ENCODE data around the gene CIITA. TPM values are rescaled to one million over a fixed set of nuclear protein-coding genes. Genes with fewer than 3 reads are reported as not detected.
"Not testable (repeated sequence)": the region's sequence is repeated elsewhere in the genome, so short reads cannot be mapped to it uniquely, and the experiment has no call there.

Gene CIITA
- total RNA-seq, 1 donor from 2014 or later, result 401 TPM

DNA sequence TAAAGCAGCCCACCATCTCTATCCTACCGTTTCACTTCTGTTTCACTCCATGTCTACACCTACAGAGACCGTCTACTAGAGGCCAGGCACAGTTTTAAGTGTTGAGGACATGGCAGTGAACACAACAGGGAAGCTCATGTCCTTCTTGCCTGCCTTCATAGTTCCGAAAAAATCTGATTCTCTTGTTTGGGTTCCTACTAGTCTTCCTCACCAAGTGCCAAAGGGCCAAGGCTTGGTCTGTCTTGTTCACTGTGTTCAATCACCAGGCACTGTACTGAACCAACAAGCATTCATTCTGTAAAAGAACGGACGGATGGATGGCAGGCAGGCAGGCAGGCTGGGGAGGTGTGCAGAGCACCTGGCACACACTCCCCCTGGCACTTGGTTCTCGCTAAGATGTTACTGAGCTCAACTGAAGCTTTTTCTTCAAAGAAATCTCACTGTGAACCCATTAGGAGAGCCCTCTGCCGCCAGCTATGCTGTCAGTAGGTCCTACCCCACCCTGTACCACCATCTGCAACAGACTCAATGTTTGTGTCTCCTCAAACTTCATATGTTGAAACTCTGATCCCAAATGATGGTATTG, 62.7 kb downstream of the CIITA start:
- Mint-ChIP-seq H3K4me3 (peak overlapping the region; percentile 90), H3K4me1 (peaks cover 90% of the 10 kb centered on the region), H3K36me3 (ENCODE audit: low read depth) (peaks cover 30% of the 10 kb centered on the region), H3K27me3 (no peaks in the 10 kb centered on the region), H3K9me3 (no peaks in the 10 kb centered on the region), H3K27ac (peak overlapping the region; percentile 81)
- TF ChIP-seq, protein P1, sequence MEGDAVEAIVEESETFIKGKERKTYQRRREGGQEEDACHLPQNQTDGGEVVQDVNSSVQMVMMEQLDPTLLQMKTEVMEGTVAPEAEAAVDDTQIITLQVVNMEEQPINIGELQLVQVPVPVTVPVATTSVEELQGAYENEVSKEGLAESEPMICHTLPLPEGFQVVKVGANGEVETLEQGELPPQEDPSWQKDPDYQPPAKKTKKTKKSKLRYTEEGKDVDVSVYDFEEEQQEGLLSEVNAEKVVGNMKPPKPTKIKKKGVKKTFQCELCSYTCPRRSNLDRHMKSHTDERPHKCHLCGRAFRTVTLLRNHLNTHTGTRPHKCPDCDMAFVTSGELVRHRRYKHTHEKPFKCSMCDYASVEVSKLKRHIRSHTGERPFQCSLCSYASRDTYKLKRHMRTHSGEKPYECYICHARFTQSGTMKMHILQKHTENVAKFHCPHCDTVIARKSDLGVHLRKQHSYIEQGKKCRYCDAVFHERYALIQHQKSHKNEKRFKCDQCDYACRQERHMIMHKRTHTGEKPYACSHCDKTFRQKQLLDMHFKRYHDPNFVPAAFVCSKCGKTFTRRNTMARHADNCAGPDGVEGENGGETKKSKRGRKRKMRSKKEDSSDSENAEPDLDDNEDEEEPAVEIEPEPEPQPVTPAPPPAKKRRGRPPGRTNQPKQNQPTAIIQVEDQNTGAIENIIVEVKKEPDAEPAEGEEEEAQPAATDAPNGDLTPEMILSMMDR (IDR thresholded peaks at IDR 0.05), result no peak
- CTCF ChIA-PET, result interaction anchor here (0.6 to 1.0 kb wide), 2 partner anchors 21 to 418 kb away, joined by 4 read pairs; no protein-coding TSS in a partner anchor
- ATAC-seq (ENCODE audit: low read depth) (no peak), DNase-seq (no peak)
- intact Hi-C loops (cut with micrococcal nuclease), result loop anchor here (10.0 kb wide), 2 partner anchors 645 to 1865 kb away; partner anchors contain the start of gene CPPED1
- POLR2A ChIA-PET, result interaction anchor here (0.5 to 1.8 kb wide), 8 partner anchors 7 to 1849 kb away, joined by 3 to 9 read pairs (median 4); partner anchors contain the start of genes HAPSTR1 and NUBP1

DNA sequence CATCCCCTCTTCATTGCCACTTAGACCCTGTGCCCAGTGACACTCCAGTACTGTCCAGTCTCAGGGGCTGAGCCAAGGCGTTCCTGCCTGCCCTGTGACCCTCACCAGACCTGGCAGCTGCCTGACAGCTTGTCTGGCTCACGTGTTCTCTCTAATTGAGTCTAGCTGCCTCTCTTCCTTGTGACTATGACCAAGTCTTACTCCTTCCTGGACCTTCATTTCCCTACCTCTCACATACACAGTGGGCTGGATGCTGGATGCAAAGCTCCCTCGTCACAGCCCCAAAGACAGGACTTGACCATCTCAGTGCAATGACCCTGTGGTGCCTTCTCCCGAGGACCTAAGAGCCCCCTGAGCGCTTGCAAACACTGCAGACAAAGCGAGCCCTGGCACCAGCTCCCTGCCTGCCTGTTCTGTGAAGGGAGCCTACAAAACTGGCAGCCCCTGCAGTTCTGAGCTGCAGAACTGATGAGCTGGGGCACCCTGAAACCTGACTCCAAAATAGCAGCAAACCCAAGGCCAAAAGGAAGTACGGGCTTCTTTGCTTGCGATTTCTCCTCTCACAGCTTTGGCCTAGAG, 63.6 kb downstream of the CIITA start:
- no peaks in the 10 kb centered on the region for H3K9me3 Mint-ChIP-seq
- peak overlapping the region; percentile 81 for H3K27ac Mint-ChIP-seq
- H3K4me3 Mint-ChIP-seq, result peak overlapping the region; percentile 90
- H3K36me3 Mint-ChIP-seq (ENCODE audit: low read depth), result peaks cover 25% of the 10 kb centered on the region
- TF ChIP-seq, protein P1 (IDR thresholded peaks at IDR 0.05), result no peak
- ChIA-PET POLR2A (interaction anchor here (0.5 to 2.5 kb wide), 12 partner anchors 8 to 1849 kb away, joined by 3 to 14 read pairs (median 4); partner anchors contain the start of genes HAPSTR1 and NUBP1), CTCF (interaction anchor here (1.0 to 1.3 kb wide), 4 partner anchors 9 to 315 kb away, joined by 3 to 6 read pairs (median 4); no protein-coding TSS in a partner anchor)
- no peaks in the 10 kb centered on the region for H3K27me3 Mint-ChIP-seq
- ATAC-seq (ENCODE audit: low read depth), result no peak
- no peak for DNase-seq
- peaks cover 91% of the 10 kb centered on the region for H3K4me1 Mint-ChIP-seq
- intact Hi-C loops (cut with micrococcal nuclease), result loop anchor here (10.0 kb wide), 2 partner anchors 646 to 1864 kb away; partner anchors contain the start of gene CPPED1

DNA sequence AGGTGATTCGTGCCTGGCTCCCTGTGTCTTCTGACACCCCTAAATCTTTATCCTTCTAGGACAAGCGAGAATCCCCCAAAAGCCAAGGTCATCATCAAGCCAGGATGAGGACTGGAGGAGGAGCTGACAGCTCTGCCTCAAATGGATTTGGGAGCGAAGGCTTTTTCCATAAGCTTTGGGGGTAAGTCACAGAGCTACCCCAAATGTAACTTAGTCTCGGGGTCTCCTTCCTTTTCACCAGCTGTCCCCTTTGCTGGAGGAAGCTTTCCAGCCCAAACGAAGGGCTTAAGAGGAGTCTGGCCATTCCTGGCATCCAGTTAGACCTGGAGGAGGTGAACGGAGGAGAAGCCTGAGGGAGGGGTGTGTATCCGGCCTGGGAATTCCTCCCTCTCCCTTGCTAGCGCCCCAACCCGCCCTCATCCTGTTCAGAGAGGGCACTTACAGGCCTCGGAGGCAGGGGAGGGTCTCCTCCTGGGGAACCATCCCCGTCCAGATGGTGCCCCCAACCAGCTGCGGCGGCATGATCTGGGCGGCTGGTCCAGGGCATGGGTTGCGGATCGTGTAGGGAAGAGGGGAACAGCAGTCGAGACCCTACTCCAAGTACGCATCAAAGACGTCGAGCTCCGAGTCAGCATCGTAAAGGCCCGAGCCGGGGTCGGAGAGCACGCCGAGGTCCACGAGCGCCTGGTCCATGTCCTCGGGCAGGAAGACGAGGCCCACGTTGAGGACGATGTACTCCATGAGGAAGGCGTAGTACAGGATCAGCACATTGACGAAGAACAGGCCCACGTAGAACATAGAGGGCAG, 64.3 kb downstream of the CIITA start:
- peak overlapping the region; percentile 81 for H3K27ac Mint-ChIP-seq
- no peaks in the 10 kb centered on the region for H3K9me3 Mint-ChIP-seq
- DNase-seq (no peak), ATAC-seq (ENCODE audit: low read depth) (no peak)
- H3K4me3 Mint-ChIP-seq, result peak overlapping the region; percentile 90
- ChIA-PET POLR2A (interaction anchor here (0.5 to 2.5 kb wide), 13 partner anchors 8 to 733 kb away, joined by 3 to 14 read pairs (median 5); no protein-coding TSS in a partner anchor), CTCF (interaction anchor here (1.0 to 1.3 kb wide), 3 partner anchors 8 to 314 kb away, joined by 3 to 6 read pairs (median 4); no protein-coding TSS in a partner anchor)
- intact Hi-C loops (cut with micrococcal nuclease), result loop anchor here (10.0 kb wide), 2 partner anchors 647 to 1863 kb away; partner anchors contain the start of gene CPPED1
- H3K36me3 Mint-ChIP-seq (ENCODE audit: low read depth), result peaks cover 18% of the 10 kb centered on the region
- H3K27me3 Mint-ChIP-seq, result no peaks in the 10 kb centered on the region
- H3K4me1 Mint-ChIP-seq, result peaks cover 91% of the 10 kb centered on the region
- TF ChIP-seq, protein P1 (IDR thresholded peaks at IDR 0.05), result no peak

DNA sequence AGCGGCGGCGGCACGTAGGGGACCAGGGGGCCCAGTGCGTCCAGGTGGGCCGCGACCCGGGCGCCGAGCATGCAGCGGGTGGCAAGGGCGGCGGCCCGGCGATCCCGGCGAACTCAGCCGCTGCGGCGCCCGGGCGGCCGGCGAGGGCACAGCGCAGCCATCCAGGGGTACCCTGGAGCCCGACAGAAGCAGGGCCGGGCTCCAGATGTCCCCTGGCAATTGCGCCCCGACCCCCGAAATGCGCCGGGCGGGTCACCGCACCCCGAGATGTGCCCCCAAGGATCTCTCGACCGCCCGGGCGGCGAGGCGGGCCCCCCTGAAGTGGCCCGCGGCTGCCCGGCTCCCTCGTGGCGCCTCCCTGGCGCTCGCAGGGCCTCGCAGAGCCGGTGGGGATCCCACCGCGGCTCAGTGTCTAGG, 64.9 kb downstream of the CIITA start:
- intact Hi-C loops (cut with micrococcal nuclease), result loop anchor here (1.0 to 10.0 kb wide), 3 partner anchors 12 to 1863 kb away; partner anchors contain the start of gene CPPED1
- not testable (repeated sequence) for H3K9me3 Mint-ChIP-seq; H3K27me3 Mint-ChIP-seq; DNase-seq; H3K27ac Mint-ChIP-seq; ATAC-seq (ENCODE audit: low read depth)
- H3K36me3 Mint-ChIP-seq (ENCODE audit: low read depth), result peaks cover 12% of the 10 kb centered on the region
- H3K4me1 Mint-ChIP-seq, result peaks cover 86% of the 10 kb centered on the region
- peak overlapping the region; percentile 90 for H3K4me3 Mint-ChIP-seq
- POLR2A ChIA-PET, result interaction anchor here (0.6 to 2.5 kb wide), 20 partner anchors 7 to 728 kb away, joined by 3 to 15 read pairs (median 4); partner anchors contain the start of genes CIITA, NUBP1 and SOCS1
- CTCF ChIA-PET, result interaction anchor here (0.7 to 1.3 kb wide), 3 partner anchors 7 to 23 kb away, joined by 3 to 6 read pairs (median 4); no protein-coding TSS in a partner anchor
